NCI-H2107 treated with DMSO at 0.1 percent for 48 hours (cell line): ENCODE measurements around the gene ADGRA1.
"Not testable (repeated sequence)": the region's sequence is repeated elsewhere in the genome, so short reads cannot be mapped to it uniquely, and the experiment has no call there.

Source experiments
- DNase-seq: peaks from one replicate; lab custom pipeline; 2025; ENCODE audit not compliant: unreplicated experiment; lab: John Stamatoyannopoulos, UW

The ADGRA1 gene

GRCh38 chr10:133087679-133088178 lies at the start of gene ADGRA1:
Gene ADGRA1, plus strand, starts transcription at chr10:133087924. Its CDS starts 986 bp downstream, at chr10:133088910.
- DNase-seq = no peak

GRCh38 chr10:133038036-133038823 lies 49.5 kb upstream of the ADGRA1 start:
- no peak for DNase-seq

GRCh38 chr10:133039107-133039802 lies 48.5 kb upstream of the ADGRA1 start:
- no peak for DNase-seq

- DNase-seq = no peak
Measured at GRCh38 chr10:133039803-133040165, 47.9 kb upstream of the ADGRA1 start.

- DNase-seq = no peak
Measured at GRCh38 chr10:133040198-133040597, 47.5 kb upstream of the ADGRA1 start.

GRCh38 chr10:133041101-133041500 lies 46.6 kb upstream of the ADGRA1 start:
- DNase-seq = no peak

GRCh38 chr10:133042061-133042460 lies 45.7 kb upstream of the ADGRA1 start:
- DNase-seq = no peak

- no peak for DNase-seq
Measured at GRCh38 chr10:133042816-133043215, 44.9 kb upstream of the ADGRA1 start.

- no peak for DNase-seq
Measured at GRCh38 chr10:133043541-133044225, 44.0 kb upstream of the ADGRA1 start.

- DNase-seq = no peak
Measured at GRCh38 chr10:133044401-133044811, 43.3 kb upstream of the ADGRA1 start.

GRCh38 chr10:133045556-133046389 lies 42.0 kb upstream of the ADGRA1 start:
- no peak for DNase-seq

- DNase-seq = no peak
Measured at GRCh38 chr10:133046390-133046765, 41.3 kb upstream of the ADGRA1 start.

- DNase-seq = no peak
Measured at GRCh38 chr10:133047526-133048123, 40.1 kb upstream of the ADGRA1 start.

GRCh38 chr10:133048266-133048665 lies 39.5 kb upstream of the ADGRA1 start:
- no peak for DNase-seq

GRCh38 chr10:133048926-133049325 lies 38.8 kb upstream of the ADGRA1 start:
- no peak for DNase-seq

GRCh38 chr10:133049639-133050038 lies 38.1 kb upstream of the ADGRA1 start:
- no peak for DNase-seq

- no peak for DNase-seq
Measured at GRCh38 chr10:133050371-133050770, 37.4 kb upstream of the ADGRA1 start.

- DNase-seq = no peak
Measured at GRCh38 chr10:133052076-133052475, 35.6 kb upstream of the ADGRA1 start.

GRCh38 chr10:133053527-133054133 lies 34.1 kb upstream of the ADGRA1 start:
- DNase-seq = not testable (repeated sequence)

- DNase-seq = no peak
Measured at GRCh38 chr10:133055470-133055869, 32.3 kb upstream of the ADGRA1 start.
